PC-3 (cell line): ENCODE measurements around the gene TPCN2. TPM values are rescaled to one million over a fixed set of nuclear protein-coding genes. Genes with fewer than 3 reads are reported as not detected.

Experiments
- ATAC-seq: fragments of 200-7000 bp; cut with Tn5 transposase; 2 replicates; pipeline ENCODE4 v1.9.1; 2020; ENCODE audit warnings: mild to moderate bottlenecking, moderate library complexity
- BruUV-seq: library from RNA; stranded (reverse); fragments of 400-500 nt; replicated peaks from 2 replicates; lab custom pipeline; 2021; lab: Mats Ljungman, UMichigan
- CTCF ChIA-PET: fragments of 300-600 bp; sonication (Branson Sonifier 250); formaldehyde crosslinking; loops from one replicate; lab custom pipeline; 2022; ENCODE audit warnings: antibody characterized with exemption; lab: Charles Lee
- POLR2A ChIA-PET: fragments of 300-600 bp; sonication (Branson Sonifier 250); formaldehyde crosslinking; loops from one replicate; lab custom pipeline; 2022; ENCODE audit warnings: antibody characterized with exemption; ENCODE audit not compliant: unreplicated experiment; lab: Charles Lee
- DNase-seq: peaks from one replicate; pipeline ENCODE4 v3.0.0-alpha.2; 2015
- H2AFZ ChIP-seq: fragments of 300-600 bp; sonication (generic); 2 replicates; pipeline ENCODE4 v1.6.0; 2016; ENCODE audit warnings: antibody characterized with exemption, low read length
- H3F3A ChIP-seq: fragments of 300-600 bp; sonication (generic); one replicate; pipeline ENCODE4 v1.6.0; 2017; ENCODE audit warnings: antibody characterized with exemption, low read length, control low read depth, mild to moderate bottlenecking; ENCODE audit not compliant: unreplicated experiment
- H3K27ac ChIP-seq: fragments of 300-600 bp; sonication (generic); 2 replicates; pipeline ENCODE4 v1.5.1; 2016; ENCODE audit warnings: mild to moderate bottlenecking, low read length
- H3K27me3 ChIP-seq: fragments of 300-600 bp; sonication (generic); 2 replicates; pipeline ENCODE4 v1.6.1; 2016; ENCODE audit warnings: low read length, mixed read lengths
- H3K36me3 ChIP-seq: fragments of 300-600 bp; sonication (generic); 2 replicates; pipeline ENCODE4 v1.6.1; 2016; ENCODE audit warnings: low read depth, mixed run types, low read length, mixed read lengths
- H3K4me1 ChIP-seq: fragments of 300-600 bp; sonication (generic); 2 replicates; pipeline ENCODE4 v1.5.1; 2016; ENCODE audit warnings: low read length; ENCODE audit not compliant: insufficient read depth
- H3K4me2 ChIP-seq: fragments of 300-600 bp; sonication (generic); 2 replicates; pipeline ENCODE4 v1.6.0; 2016; ENCODE audit warnings: low read length
- H3K4me3 ChIP-seq: fragments of 300-600 bp; sonication (generic); 2 replicates; pipeline ENCODE4 v1.5.1; 2016; ENCODE audit warnings: mild to moderate bottlenecking, low read length, mixed read lengths
- H3K79me2 ChIP-seq: fragments of 300-600 bp; sonication (generic); 2 replicates; pipeline ENCODE4 v1.6.1; 2017; ENCODE audit warnings: low read length, mixed read lengths
- H3K9ac ChIP-seq: fragments of 300-600 bp; sonication (generic); 2 replicates; pipeline ENCODE4 v1.6.0; 2016; ENCODE audit warnings: mild to moderate bottlenecking, low read length
- H3K9me2 ChIP-seq: fragments of 300-600 bp; sonication (generic); replicated peaks from 2 replicates; pipeline ENCODE4 v1.6.1; 2016; ENCODE audit warnings: mixed run types, low read length, mixed read lengths
- H3K9me3 ChIP-seq: fragments of 300-600 bp; sonication (generic); 2 replicates; pipeline ENCODE4 v1.6.1; 2016; ENCODE audit warnings: low read length, mixed read lengths
- H4K20me1 ChIP-seq: fragments of 300-600 bp; sonication (generic); 2 replicates; pipeline ENCODE4 v1.6.1; 2016; ENCODE audit warnings: low read length, mixed read lengths
- CTCF ChIP-seq: fragments of 300-600 bp; sonication (generic); conservative IDR thresholded peaks from 2 replicates; pipeline ENCODE4 v1.5.1; 2017; ENCODE audit warnings: antibody characterized with exemption, low read depth, mild to moderate bottlenecking, low read length
- EZH2 ChIP-seq: fragments of 300-600 bp; sonication (generic); IDR thresholded peaks from one replicate; pipeline ENCODE4 v1.6.1; 2017; ENCODE audit warnings: antibody characterized with exemption, mild to moderate bottlenecking, low read length; ENCODE audit not compliant: unreplicated experiment
- EZH2phosphoT487 ChIP-seq: fragments of 300-600 bp; sonication (generic); IDR thresholded peaks from 2 replicates; pipeline ENCODE4 v1.6.1; 2018; ENCODE audit warnings: mild to moderate bottlenecking, antibody characterized with exemption, low read length, borderline replicate concordance
- intact Hi-C: fragments of 100-400 bp; cut with micrococcal nuclease; formaldehyde crosslinking; loops from 2 replicates; pipeline ENCODE4 v1.9.0; 2023
- total RNA-seq: library from RNA; depleted of rRNA; stranded (reverse); fragments of >200 nt; gene quantifications from 2 replicates; pipeline ENCODE4 v1.2.3, GENCODE V29; 2014

Gene TPCN2
- total RNA-seq, 1 experiment from 2014 or later = 13.0 TPM

- H2AFZ ChIP-seq = no peak overlapping the region
- ATAC-seq = no peak
- H3K4me3 ChIP-seq = no peak overlapping the region
- TF ChIP-seq EZH2phosphoT487 = no peak
- no peak for TF ChIP-seq EZH2
- no peak for TF ChIP-seq CTCF
- H3K9me2 ChIP-seq = no peaks in the 10 kb centered on the region
- intact Hi-C loops = no loop called here
- ChIA-PET CTCF (no interaction called here), POLR2A (no interaction called here)
- no peaks in the 10 kb centered on the region for H4K20me1 ChIP-seq
- H3K4me1 ChIP-seq = peaks cover 7% of the 10 kb centered on the region; the same call in 1 of the 2 replicates
- no peaks in the 10 kb centered on the region for H3K36me3 ChIP-seq
- H3K79me2 ChIP-seq = no peaks in the 10 kb centered on the region
- no TSS peak for BruUV-seq
- no peak for DNase-seq
- no peak overlapping the region for H3K9ac ChIP-seq
- H3K27ac ChIP-seq = no peak overlapping the region
- no peaks in the 10 kb centered on the region for H3K9me3 ChIP-seq
- H3K27me3 ChIP-seq = no peaks in the 10 kb centered on the region
- H3F3A ChIP-seq = no peaks in the 10 kb centered on the region
- H3K4me2 ChIP-seq = no peak overlapping the region
These were observed 59.8 kb downstream of the TPCN2 start for GRCh38 chr11:69108559-69108958.

DNA sequence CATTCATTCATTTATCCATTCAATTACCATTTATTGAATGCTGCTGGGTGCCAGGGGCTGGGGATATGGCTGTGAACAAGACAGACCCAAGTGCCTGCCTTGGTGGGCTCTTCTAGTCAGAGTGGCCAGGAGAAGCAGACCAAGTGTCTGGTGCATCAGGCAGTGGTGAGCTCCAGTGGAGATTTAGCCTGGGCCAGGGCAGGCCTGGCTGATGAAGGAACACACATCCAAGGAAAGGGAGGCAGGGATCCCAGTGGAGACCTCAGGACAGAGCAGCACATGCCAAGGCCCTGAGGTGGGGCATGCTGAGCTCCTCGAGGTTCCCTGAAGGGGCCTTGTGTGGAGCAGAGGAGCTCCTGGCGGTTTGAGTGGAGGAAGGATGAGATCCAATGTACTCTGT lies 60.4 kb downstream of the TPCN2 start:
- no peaks in the 10 kb centered on the region for H3K36me3 ChIP-seq
- ChIA-PET POLR2A (no interaction called here), CTCF (no interaction called here)
- H3K4me1 ChIP-seq = peaks cover 7% of the 10 kb centered on the region; the same call in 1 of the 2 replicates
- H3K4me2 ChIP-seq = no peak overlapping the region
- intact Hi-C loops = no loop called here
- no peaks in the 10 kb centered on the region for H3F3A ChIP-seq
- no peaks in the 10 kb centered on the region for H3K9me3 ChIP-seq
- TF ChIP-seq CTCF (no peak), EZH2 (no peak)
- DNase-seq (no peak), ATAC-seq (no peak)
- no peaks in the 10 kb centered on the region for H3K9me2 ChIP-seq
- no peak overlapping the region for H3K9ac ChIP-seq
- H3K27ac ChIP-seq = no peak overlapping the region
- BruUV-seq = no TSS peak
- H2AFZ ChIP-seq = no peak overlapping the region
- no peak overlapping the region for H3K4me3 ChIP-seq
- H3K79me2 ChIP-seq = no peaks in the 10 kb centered on the region
- no peaks in the 10 kb centered on the region for H4K20me1 ChIP-seq
- no peaks in the 10 kb centered on the region for H3K27me3 ChIP-seq

- Histone ChIP-seq H3K27me3 (no peaks in the 10 kb centered on the region), H3K9me2 (no peaks in the 10 kb centered on the region), H3K79me2 (no peaks in the 10 kb centered on the region), H2AFZ (no peak overlapping the region), H3K9ac (no peak overlapping the region), H3K4me2 (no peak overlapping the region), H4K20me1 (no peaks in the 10 kb centered on the region), H3K27ac (no peak overlapping the region), H3K4me1 (peaks cover 12% of the 10 kb centered on the region), H3K9me3 (no peaks in the 10 kb centered on the region), H3K4me3 (no peak overlapping the region), H3F3A (no peaks in the 10 kb centered on the region), H3K36me3 (no peaks in the 10 kb centered on the region)
- BruUV-seq = no TSS peak
- DNase-seq = no peak
- TF ChIP-seq EZH2phosphoT487 = no peak
- TF ChIP-seq CTCF = no peak
- TF ChIP-seq EZH2 = no peak
- no peak for ATAC-seq
- POLR2A ChIA-PET = no interaction called here
- CTCF ChIA-PET = no interaction called here
- intact Hi-C loops = no loop called here
These were observed 61.7 kb downstream of the TPCN2 start for GRCh38 chr11:69110451-69110850.
